HG03135 (cell line): ENCODE data around the gene LMCD1.

ENCODE experiments used
- ATAC-seq: cut with Tn5 transposase; IDR thresholded peaks from one replicate; pipeline ENCODE4 v1.9.1; 2021; ENCODE audit warnings: mild to moderate bottlenecking, moderate library complexity; ENCODE audit not compliant: unreplicated experiment

Gene LMCD1

GRCh38 chr3:8503871-8504610, 2.4 kb downstream of the LMCD1 start:
- no peak for ATAC-seq

- no peak for ATAC-seq
These were observed 3.0 kb downstream of the LMCD1 start for GRCh38 chr3:8504611-8504973.

GRCh38 chr3:8505621-8506020, 4.0 kb downstream of the LMCD1 start:
- ATAC-seq: no peak

GRCh38 chr3:8506571-8507061, 5.0 kb downstream of the LMCD1 start:
- no peak for ATAC-seq

GRCh38 chr3:8507496-8507895, 5.9 kb downstream of the LMCD1 start:
- ATAC-seq: no peak

- no peak for ATAC-seq
These were observed 8.3 kb downstream of the LMCD1 start for GRCh38 chr3:8509961-8510360.

- no peak for ATAC-seq
These were observed 10.6 kb downstream of the LMCD1 start for GRCh38 chr3:8512234-8512633.

- ATAC-seq: no peak
These were observed 14.5 kb downstream of the LMCD1 start for GRCh38 chr3:8516047-8516661.

GRCh38 chr3:8516783-8517182, 15.2 kb downstream of the LMCD1 start:
- ATAC-seq: no peak

GRCh38 chr3:8517487-8517886, 15.9 kb downstream of the LMCD1 start:
- ATAC-seq: no peak

GRCh38 chr3:8518138-8518537, 16.5 kb downstream of the LMCD1 start:
- no peak for ATAC-seq

GRCh38 chr3:8519156-8519555, 17.5 kb downstream of the LMCD1 start:
- ATAC-seq: no peak

- no peak for ATAC-seq
These were observed 18.3 kb downstream of the LMCD1 start for GRCh38 chr3:8519774-8520448.

GRCh38 chr3:8520816-8521403, 19.3 kb downstream of the LMCD1 start:
- ATAC-seq: no peak

- no peak for ATAC-seq
These were observed 21.4 kb downstream of the LMCD1 start for GRCh38 chr3:8523041-8523440.

GRCh38 chr3:8524249-8524648, 22.6 kb downstream of the LMCD1 start:
- ATAC-seq: no peak

- no peak for ATAC-seq
These were observed 23.2 kb downstream of the LMCD1 start for GRCh38 chr3:8524656-8525399.

GRCh38 chr3:8525893-8526292, 24.3 kb downstream of the LMCD1 start:
- no peak for ATAC-seq

GRCh38 chr3:8529181-8529637, 27.6 kb downstream of the LMCD1 start:
- no peak for ATAC-seq

- no peak for ATAC-seq
These were observed 28.3 kb downstream of the LMCD1 start for GRCh38 chr3:8529738-8530525.
